ENCODE measurements around the gene GTPBP6.

DNA sequence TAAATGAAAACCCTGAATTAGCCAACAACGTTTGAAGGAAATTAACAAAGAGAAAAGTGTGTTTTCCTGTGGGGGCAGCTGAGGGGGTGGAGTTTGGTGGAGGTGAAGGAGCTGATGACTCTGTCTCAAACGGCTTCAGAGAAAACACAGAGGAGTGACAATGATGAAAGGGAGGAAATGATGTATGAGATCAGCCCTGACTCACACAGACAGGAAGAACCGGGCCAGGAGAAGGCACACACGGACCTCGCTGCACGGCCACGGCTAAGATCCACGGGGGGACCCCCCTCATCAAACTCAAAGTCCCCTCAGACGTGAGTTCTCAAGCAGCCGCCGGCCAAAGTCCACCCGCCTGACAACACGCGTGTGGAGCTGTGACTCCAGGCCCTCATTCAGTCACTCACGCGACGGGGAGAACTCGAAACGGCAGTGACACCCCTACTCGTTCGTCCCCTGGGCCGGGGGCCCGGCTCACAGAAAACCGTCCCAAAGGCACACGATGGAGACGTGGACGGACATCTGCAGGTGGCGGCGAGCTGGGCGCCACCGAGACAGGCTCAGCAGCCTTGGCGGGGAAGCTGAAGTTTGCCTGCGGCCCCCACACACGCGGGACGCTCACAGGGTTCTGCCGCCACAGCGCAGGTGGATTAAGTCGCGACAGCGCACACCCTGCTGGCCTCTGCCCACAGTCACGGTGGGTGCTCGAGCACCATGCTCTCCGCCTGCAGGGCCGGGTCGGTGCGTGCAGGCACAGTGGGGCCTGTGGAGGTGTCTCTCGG is 39.3 kb upstream of the GTPBP6 start:
- TF ChIP-seq, protein P1, sequence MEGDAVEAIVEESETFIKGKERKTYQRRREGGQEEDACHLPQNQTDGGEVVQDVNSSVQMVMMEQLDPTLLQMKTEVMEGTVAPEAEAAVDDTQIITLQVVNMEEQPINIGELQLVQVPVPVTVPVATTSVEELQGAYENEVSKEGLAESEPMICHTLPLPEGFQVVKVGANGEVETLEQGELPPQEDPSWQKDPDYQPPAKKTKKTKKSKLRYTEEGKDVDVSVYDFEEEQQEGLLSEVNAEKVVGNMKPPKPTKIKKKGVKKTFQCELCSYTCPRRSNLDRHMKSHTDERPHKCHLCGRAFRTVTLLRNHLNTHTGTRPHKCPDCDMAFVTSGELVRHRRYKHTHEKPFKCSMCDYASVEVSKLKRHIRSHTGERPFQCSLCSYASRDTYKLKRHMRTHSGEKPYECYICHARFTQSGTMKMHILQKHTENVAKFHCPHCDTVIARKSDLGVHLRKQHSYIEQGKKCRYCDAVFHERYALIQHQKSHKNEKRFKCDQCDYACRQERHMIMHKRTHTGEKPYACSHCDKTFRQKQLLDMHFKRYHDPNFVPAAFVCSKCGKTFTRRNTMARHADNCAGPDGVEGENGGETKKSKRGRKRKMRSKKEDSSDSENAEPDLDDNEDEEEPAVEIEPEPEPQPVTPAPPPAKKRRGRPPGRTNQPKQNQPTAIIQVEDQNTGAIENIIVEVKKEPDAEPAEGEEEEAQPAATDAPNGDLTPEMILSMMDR (IDR thresholded peaks at IDR 0.05), result no peak
- no peak for TF ChIP-seq POLR2AphosphoS5 (IDR thresholded peaks at IDR 0.05; ENCODE audit: low read depth, low read length)

Measured in Panc1 (cell line).